Subcutaneous adipose tissue (tissue), 4 donors: ENCODE measurements around the gene SAGE1. TPM values are rescaled to one million over a fixed set of nuclear protein-coding genes. Genes with fewer than 3 reads are reported as not detected.
"Not testable (repeated sequence)": the region's sequence is repeated elsewhere in the genome, so short reads cannot be mapped to it uniquely, and the experiment has no call there.

Experiments used
- total RNA-seq, 4 donors: library from RNA; depleted of rRNA; stranded (reverse); fragments of >200 nt; gene quantifications; one replicate each; pipeline ENCODE4 v1.1.0, GENCODE V29; 2016
- TF ChIP-seq, protein P1 (sequence below): fragments of 450-650 bp; IDR thresholded peaks from one replicate; pipeline ENCODE4 v1.5.1; 2016; ENCODE audit warnings: low read depth, mild to moderate bottlenecking, control low read depth, antibody characterized with exemption, moderate library complexity

Gene SAGE1, protein sequence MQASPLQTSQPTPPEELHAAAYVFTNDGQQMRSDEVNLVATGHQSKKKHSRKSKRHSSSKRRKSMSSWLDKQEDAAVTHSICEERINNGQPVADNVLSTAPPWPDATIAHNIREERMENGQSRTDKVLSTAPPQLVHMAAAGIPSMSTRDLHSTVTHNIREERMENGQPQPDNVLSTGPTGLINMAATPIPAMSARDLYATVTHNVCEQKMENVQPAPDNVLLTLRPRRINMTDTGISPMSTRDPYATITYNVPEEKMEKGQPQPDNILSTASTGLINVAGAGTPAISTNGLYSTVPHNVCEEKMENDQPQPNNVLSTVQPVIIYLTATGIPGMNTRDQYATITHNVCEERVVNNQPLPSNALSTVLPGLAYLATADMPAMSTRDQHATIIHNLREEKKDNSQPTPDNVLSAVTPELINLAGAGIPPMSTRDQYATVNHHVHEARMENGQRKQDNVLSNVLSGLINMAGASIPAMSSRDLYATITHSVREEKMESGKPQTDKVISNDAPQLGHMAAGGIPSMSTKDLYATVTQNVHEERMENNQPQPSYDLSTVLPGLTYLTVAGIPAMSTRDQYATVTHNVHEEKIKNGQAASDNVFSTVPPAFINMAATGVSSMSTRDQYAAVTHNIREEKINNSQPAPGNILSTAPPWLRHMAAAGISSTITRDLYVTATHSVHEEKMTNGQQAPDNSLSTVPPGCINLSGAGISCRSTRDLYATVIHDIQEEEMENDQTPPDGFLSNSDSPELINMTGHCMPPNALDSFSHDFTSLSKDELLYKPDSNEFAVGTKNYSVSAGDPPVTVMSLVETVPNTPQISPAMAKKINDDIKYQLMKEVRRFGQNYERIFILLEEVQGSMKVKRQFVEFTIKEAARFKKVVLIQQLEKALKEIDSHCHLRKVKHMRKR
- not detected for total RNA-seq

DNA sequence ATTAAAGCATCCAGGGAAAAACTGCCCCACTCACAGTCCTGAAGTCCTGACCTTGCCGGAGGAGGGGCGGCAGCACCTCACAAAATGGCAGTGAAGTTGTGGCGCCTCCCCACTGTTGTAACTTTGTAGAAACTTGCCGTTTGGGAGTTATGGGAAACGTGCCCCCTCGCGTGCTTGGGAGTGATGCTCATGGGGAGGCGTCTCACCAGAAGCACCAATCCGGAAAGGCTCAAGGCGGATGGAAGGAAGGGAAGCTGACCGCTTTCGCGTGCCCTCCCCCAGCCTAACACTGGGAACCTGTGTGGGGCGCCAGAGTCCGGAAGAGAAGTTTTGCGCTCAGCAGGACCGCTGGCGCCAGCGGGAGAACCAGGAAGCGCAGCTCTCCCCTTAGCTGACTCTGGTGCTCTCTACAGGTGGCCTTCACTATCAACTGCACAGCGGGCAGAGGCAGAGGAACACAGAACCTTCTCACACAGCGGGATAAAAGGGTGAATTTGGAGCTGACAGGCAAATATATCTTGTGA lies at the start of gene SAGE1, which contains the start of gene CT45A10:
Gene SAGE1 (plus strand): TSS at position 423 of the 524 bp plus-strand sequence. CDS start 2,527 bp downstream, outside the sequence.
Gene CT45A10 (minus strand): TSS at position 151 of the 524 bp plus-strand sequence. CDS start 8,100 bp downstream, outside the sequence.
- TF ChIP-seq, protein P1, sequence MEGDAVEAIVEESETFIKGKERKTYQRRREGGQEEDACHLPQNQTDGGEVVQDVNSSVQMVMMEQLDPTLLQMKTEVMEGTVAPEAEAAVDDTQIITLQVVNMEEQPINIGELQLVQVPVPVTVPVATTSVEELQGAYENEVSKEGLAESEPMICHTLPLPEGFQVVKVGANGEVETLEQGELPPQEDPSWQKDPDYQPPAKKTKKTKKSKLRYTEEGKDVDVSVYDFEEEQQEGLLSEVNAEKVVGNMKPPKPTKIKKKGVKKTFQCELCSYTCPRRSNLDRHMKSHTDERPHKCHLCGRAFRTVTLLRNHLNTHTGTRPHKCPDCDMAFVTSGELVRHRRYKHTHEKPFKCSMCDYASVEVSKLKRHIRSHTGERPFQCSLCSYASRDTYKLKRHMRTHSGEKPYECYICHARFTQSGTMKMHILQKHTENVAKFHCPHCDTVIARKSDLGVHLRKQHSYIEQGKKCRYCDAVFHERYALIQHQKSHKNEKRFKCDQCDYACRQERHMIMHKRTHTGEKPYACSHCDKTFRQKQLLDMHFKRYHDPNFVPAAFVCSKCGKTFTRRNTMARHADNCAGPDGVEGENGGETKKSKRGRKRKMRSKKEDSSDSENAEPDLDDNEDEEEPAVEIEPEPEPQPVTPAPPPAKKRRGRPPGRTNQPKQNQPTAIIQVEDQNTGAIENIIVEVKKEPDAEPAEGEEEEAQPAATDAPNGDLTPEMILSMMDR = no peak

DNA sequence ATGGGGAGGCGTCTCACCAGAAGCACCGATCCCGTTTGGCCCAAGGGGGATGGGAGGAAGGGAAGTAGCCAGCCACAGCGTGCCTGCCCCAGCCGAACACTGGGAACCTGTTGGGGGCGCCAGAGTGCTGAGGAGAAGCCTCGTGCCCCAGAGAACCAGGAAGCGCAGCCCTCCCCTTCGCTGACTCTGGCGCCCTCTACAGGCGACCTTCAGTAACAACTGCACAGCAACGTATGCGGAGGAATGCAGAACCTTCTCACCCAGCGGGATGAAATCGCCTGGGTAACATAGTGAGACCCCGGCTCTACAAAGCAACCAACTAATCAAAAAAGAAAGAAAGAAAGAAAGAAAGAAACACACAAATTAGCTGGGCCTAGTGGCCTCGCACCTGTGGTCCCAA lies 39.1 kb upstream of the SAGE1 start, which contains the start of gene CT45A8:
Gene CT45A8 (minus strand): TSS at position 101 of the 400 bp plus-strand sequence. CDS start 3,755 bp downstream, outside the sequence.
- TF ChIP-seq, protein P1 = not testable (repeated sequence)

DNA sequence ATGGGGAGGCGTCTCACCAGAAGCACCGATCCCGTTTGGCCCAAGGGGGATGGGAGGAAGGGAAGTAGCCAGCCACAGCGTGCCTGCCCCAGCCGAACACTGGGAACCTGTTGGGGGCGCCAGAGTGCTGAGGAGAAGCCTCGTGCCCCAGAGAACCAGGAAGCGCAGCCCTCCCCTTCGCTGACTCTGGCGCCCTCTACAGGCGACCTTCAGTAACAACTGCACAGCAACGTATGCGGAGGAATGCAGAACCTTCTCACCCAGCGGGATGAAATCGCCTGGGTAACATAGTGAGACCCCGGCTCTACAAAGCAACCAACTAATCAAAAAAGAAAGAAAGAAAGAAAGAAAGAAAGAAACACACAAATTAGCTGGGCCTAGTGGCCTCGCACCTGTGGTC lies 21.8 kb upstream of the SAGE1 start, which contains the start of gene CT45A9:
Gene CT45A9 (minus strand): TSS at position 101 of the 400 bp plus-strand sequence. CDS start 3,751 bp downstream, outside the sequence.
- TF ChIP-seq, protein P1 = not testable (repeated sequence)

DNA sequence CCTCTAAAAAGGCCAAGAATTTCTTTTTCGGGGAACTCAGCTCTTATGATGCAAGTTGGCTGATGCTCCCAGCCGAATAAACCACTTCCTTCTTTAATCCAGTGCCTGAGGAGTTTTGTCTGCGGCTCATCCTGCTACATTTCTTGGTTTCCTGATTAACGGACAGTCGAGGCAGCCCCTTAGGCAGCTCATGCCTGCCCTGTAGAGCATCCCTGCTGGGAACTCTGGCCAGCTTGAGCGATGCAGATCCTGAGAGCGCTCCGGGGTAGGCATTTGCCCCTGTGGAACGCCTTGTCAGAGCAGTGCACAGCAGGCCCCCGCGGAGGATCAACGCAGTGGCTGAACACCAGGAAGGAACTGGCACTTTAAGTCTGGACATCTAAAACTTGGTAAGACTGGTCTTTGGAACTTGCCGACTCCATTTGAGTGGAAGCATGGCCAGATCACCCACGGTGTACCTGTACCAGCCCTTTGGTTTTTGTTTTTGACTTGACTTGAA lies 3.4 kb upstream of the SAGE1 start:
- TF ChIP-seq, protein P1 = no peak

DNA sequence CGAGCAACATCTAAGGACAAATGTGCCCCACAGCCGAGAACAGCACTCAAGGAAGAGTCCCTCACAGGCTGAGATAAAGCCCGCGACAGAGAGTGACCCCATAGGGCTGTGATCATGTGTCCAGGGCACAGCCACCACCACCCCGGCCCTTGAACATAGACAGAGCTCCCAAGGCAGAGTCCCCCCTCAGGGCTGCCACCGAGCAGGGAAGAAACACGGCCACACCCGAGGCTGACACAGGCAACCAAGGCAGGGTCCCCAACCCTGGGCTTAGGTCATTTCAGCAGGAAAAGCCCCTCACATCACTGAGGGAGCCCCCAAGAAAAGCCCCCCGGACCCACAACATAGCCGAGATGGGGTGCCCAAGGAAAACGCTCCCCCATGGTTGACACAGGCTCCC lies 735 bp upstream of the SAGE1 start:
- TF ChIP-seq, protein P1 = no peak

DNA sequence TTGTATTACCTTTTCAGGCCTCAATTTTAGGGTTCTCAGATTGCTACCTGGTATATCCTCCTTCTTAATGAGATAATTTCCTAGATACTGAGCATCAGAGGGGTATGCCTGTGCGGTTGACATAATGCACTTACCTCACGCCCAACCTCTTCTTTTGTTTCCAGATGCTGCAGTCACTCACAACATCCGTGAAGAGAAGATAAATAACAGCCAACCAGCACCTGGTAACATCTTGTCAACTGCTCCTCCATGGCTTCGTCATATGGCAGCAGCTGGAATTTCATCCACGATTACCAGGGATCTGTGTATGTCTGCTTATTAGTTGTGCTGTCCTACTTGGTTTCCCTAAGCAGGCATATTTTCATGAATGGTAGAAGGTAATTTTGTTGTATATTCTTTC lies 16.7 kb downstream of the SAGE1 start:
- TF ChIP-seq, protein P1 = no peak
